Measurements from ENCODE around the gene CNOT11. TPM values are rescaled to one million over a fixed set of nuclear protein-coding genes. Genes with fewer than 3 reads are reported as not detected.

CNOT11 gene
- total RNA-seq, 1 donor: 51.0 TPM

GRCh38 chr2:101305035-101305434 is 52.3 kb downstream of the CNOT11 start:
- no peak for TF ChIP-seq CTCF (IDR thresholded peaks at IDR 0.05; ENCODE audit: insufficient read depth, low read depth, low read length)
- no peak for DNase-seq (ENCODE audit: low read depth)
- no peak overlapping the region for H3K4me3 ChIP-seq (ENCODE audit: low read depth, low read length)

- peak overlapping the region; percentile 85 for H3K4me3 ChIP-seq (ENCODE audit: low read depth, low read length)
- DNase-seq (ENCODE audit: low read depth): peak; percentile 79
Observed at GRCh38 chr2:101305492-101306078, 52.9 kb downstream of the CNOT11 start.

GRCh38 chr2:101306410-101306809 is 53.7 kb downstream of the CNOT11 start:
- TF ChIP-seq CTCF (IDR thresholded peaks at IDR 0.05; ENCODE audit: insufficient read depth, low read depth, low read length): no peak
- peak overlapping the region; percentile 85 for H3K4me3 ChIP-seq (ENCODE audit: low read depth, low read length)
- no peak for DNase-seq (ENCODE audit: low read depth)

More at GRCh38 chr2:101305492-101306078, 52.9 kb downstream of the CNOT11 start:
- TF ChIP-seq CTCF (IDR thresholded peaks at IDR 0.05; ENCODE audit: insufficient read depth, low read depth, low read length): no peak

GRCh38 chr2:101307503-101307902 is 54.8 kb downstream of the CNOT11 start:
- peak; percentile 26 for DNase-seq (ENCODE audit: low read depth)
- peak overlapping the region; percentile 85 for H3K4me3 ChIP-seq (ENCODE audit: low read depth, low read length)
- no peak for TF ChIP-seq CTCF (IDR thresholded peaks at IDR 0.05; ENCODE audit: insufficient read depth, low read depth, low read length)

GRCh38 chr2:101307950-101308431 is 55.3 kb downstream of the CNOT11 start:
- TF ChIP-seq CTCF (IDR thresholded peaks at IDR 0.05; ENCODE audit: insufficient read depth, low read depth, low read length): no peak
- peak overlapping the region; percentile 85 for H3K4me3 ChIP-seq (ENCODE audit: low read depth, low read length)
- no peak for DNase-seq (ENCODE audit: low read depth)

- TF ChIP-seq CTCF (IDR thresholded peaks at IDR 0.05; ENCODE audit: insufficient read depth, low read depth, low read length): no peak
- peak; percentile 95 for DNase-seq (ENCODE audit: low read depth)
- peak within 1 kb of the TSS; percentile 85 for H3K4me3 ChIP-seq (ENCODE audit: low read depth, low read length)
Observed at GRCh38 chr2:101308432-101309210, 55.9 kb downstream of the CNOT11 start, which contains the start of gene RNF149. Gene RNF149 (minus strand): TSS chr2:101308701. CDS start chr2:101308588, 113 bp downstream.

Data from fibroblast of villous mesenchyme (primary cell).